ENCODE data around the gene RETREG1.
"Not testable (repeated sequence)": the region's sequence is repeated elsewhere in the genome, so short reads cannot be mapped to it uniquely, and the experiment has no call there.

Gene RETREG1

DNA sequence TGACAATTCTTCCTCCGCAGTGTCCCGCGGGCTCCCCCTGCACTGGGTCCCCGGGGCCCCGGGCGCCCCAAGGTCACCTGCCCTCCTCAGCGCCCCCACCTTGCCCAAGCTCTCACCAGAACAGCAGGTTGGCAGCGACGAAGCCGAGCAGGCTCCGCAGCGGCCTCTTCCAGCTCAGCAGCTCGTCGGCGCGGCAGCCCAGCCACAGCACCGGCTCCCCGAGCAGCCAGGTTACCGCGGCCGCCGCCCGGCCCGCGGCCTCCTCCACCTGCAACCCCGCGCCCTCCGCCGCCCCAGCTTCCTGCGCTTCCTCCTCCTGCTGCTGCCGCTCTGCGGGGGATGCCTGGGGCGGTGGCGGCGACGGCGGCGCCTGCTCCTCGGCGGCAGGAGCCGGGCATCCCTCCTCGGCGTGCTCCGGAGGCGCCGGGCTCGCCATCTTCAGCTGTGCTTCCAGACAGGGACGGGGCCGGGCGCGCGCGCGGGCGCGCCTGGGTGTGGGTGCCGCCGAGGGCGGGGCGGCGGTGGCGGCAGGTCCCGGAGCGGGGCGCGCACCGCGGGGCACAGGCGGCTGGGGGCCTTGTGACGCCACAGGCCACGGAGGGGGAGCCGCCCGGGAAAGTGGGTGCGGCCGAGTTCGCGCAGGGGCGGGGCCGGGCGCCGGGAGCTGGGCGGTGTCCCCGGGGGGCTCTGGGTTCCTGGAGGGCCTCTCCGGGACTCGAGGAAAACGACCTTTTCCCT, at the start of gene RETREG1:
Gene RETREG1 (minus strand): TSS at position 462 of the 738 bp plus-strand sequence. CDS start 26 bp downstream, at position 436.
- DNase-seq: no peak

- no peak for DNase-seq
These were observed 49.5 kb upstream of the RETREG1 start for GRCh38 chr5:16666130-16666882.

DNA sequence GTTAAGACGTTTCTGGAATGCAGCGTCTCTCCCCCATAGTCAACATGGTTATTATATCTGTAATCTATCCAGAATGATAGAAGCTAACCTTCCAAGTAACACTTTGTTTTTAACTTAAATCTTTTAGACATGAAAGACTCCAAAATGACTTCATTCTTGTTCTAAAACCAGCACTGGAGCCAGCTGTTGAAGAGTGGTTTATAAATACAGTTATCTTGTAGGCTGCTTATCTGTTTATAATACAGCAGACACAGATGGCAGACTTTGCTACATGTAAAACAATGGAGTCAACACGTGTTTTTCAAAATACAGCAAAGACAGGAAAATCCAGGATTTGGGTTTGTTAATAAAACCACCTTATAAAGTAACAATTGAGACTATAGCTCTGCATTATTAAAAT, 48.8 kb upstream of the RETREG1 start:
- no peak for DNase-seq

- DNase-seq: no peak
These were observed 47.6 kb upstream of the RETREG1 start for GRCh38 chr5:16664368-16664767.

DNA sequence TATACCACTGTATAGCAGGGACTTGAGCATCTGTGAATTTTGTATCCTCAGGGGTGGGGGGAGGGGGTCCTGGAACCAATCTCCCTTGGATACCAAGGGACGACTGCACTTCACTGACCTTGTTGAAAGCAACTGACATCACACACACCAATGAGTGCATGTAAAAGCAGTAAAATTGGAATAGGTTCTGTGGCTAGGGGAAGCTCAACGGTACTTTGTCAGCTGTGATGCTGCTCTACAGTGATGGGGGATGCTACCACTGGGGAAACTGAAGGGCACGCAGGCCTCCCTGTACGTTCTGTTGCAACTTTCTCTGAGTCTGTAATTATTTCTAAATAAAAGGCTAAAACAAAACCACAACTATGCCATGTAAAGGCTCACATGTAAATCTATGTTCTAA, 47.0 kb upstream of the RETREG1 start:
- no peak for DNase-seq

GRCh38 chr5:16661713-16662112, 44.9 kb upstream of the RETREG1 start:
- DNase-seq: no peak

DNA sequence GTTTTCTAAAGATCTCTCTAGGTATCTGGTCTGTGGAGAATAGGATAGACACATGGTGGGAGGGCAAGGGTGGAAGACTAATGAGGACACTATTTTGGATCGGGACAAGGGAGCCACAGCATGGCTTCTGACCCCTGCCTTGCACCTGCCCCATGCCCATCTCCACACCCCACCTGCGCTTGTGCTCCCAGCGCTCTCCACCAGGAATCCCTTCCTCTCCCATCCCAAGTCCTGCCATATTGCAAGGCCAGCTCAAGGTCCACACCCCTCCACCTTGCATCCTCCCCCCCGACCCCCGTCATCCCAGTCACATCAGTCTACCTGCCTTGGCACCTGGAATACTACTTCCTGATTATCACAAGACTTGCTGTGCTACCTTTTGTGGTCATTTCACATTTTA, 44.2 kb upstream of the RETREG1 start:
- no peak for DNase-seq

DNA sequence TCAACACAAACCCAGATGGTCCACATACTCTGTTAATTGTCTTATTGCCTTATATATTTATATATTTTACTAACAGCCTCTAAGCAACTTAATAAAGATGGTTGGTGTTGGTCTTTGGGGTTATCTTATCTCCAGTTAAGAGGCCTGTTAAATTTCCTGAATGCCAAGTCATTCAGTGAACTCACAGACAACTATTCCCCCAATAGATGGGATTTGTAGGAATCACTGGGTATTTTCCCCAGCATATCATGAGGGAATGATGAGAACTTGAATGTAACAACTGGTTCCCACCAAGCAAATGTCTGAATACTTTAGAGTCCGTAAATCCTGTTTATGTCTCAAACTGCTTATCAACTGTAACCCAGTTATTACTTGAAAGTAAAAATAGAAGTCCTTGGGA, 42.7 kb upstream of the RETREG1 start:
- no peak for DNase-seq

GRCh38 chr5:16656561-16657191, 39.9 kb upstream of the RETREG1 start:
- no peak for DNase-seq

GRCh38 chr5:16654647-16655334, 38.0 kb upstream of the RETREG1 start:
- no peak for DNase-seq

DNA sequence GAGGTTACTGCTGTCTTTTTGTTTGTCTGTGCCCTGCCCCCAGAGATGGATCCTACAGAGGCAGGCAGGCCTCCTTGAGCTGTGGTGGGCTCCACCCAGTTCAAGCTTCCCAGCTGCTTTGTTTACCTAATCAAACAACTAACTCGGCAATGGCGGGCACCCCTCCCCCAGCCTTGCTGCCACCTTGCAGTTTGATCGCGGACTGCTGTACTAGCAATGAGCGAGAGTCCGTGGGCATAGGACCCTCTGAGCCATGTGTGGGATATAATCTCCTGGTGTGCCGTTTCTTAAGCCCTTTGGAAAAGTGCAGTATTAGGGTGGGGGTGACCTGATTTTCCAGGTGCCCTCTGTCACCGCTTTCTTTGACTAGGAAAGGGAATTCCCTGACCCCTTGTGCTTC, 31.9 kb upstream of the RETREG1 start:
- not testable (repeated sequence) for DNase-seq

- DNase-seq: no peak
These were observed 27.6 kb upstream of the RETREG1 start for GRCh38 chr5:16644301-16644889.

- no peak for DNase-seq
These were observed 26.1 kb upstream of the RETREG1 start for GRCh38 chr5:16642867-16643266.

- DNase-seq: no peak
These were observed 22.4 kb upstream of the RETREG1 start for GRCh38 chr5:16639206-16639605.

DNA sequence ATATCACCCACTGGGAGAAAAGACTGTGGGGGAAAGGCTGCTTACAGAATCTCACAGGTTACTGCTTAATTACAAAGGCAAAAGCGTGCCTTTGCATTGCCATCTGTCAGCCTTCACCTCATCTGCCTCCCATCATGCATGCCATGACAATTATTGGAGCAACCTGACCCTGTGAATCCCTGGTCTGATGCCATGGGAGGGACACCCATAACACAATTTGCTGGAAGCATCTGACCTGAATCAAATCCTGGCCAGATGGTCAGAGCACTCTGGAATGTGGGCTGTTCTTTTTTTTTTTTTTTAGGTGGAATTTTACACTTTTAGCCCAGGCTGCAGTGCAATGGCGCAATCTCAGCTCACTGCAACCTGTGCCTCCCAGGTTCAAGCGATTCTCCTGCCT, 11.6 kb upstream of the RETREG1 start:
- no peak for DNase-seq

- no peak for DNase-seq
These were observed 10.0 kb upstream of the RETREG1 start for GRCh38 chr5:16626696-16627264.

DNA sequence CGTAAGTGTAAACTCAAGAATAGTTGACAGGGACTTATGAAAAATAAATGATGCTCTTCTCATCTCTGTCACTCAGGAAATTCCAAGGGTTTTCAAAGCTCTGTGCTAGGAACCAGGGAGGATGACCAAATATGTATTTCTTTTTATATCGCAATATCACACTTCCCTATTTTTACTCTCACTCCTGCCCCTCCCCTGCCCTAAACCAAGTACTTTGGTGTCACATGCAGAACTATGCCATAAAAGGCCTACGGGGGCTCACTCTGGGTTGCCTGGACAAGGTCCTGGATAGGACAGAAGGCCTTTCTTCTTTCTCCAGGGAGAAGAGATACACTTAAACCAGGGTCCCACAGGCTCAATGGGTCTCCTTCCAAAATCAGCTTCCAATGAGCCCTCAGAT, 8.3 kb upstream of the RETREG1 start:
- no peak for DNase-seq

- DNase-seq: no peak
These were observed 2.3 kb upstream of the RETREG1 start for GRCh38 chr5:16619136-16619535.

GRCh38 chr5:16618138-16618897, 1.5 kb upstream of the RETREG1 start:
- no peak for DNase-seq

- DNase-seq: no peak
These were observed 624 bp upstream of the RETREG1 start for GRCh38 chr5:16617274-16617968.

All from NCI-H1417 treated with DMSO at 0.1 percent for 48 hours (cell line).